ENCODE measurements around the gene SNX18. TPM values are rescaled to one million over a fixed set of nuclear protein-coding genes. Genes with fewer than 3 reads are reported as not detected.

Gene SNX18
- total and polyA plus RNA-seq, 4 donors: 5.5 to 43.4 (median 35.0) TPM

DNA sequence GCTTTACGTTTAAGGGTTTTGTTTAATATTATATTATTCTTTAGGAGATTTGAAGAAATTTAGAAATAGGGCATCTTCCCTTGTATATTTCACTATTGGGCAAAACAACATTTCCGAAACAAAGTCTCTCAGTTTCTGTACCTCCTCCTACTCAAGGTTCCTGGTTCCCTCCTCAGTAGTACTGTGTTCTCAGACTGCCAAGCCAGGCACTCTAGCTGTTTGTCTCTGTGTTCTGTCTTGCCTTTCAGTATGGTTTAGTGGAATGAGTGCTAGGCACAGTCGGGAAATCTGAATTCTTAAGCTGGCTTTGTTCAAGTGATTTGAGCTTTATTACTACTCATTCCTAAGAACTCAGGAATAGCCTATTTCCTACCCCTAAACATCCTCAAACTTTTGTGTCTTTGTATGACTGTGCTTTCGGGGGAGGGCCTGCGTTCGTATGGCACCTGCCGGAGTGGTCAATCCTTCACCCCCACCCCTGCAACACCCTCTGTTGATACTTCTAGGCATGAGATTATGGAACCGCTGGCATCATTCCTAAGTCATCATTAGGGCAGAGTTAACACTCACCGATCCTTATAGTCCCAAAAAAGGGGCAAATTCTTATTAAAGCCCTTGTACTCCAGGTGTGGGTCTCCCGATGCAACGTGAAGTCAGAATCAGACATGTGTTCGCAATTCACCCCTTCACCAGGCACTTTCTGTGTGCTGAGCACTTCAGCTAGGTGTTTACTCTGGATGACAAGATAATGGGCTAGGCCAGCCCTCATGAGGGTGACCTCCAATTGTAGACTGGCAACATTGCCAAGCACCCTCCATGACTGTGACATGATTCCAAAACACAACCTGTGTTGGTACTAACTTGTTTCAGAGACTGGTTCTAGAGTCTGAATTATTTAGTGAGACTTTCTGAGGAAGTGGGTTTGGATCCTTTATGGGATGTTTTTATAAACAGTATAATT is 24.5 kb downstream of the SNX18 start:
- no peak overlapping the region for H3K4me3 ChIP-seq
- DNase-seq (no peak), ATAC-seq (ENCODE audit: insufficient read depth, low FRiP score) (no peak)
- H3K4me1 ChIP-seq (ENCODE audit: control insufficient read depth in 5 of 5, insufficient read depth in 5 of 5, low read length in 5 of 5): peaks cover 0 to 15% (median 4%) of the 10 kb centered on the region in 5 donors
- H3K27ac ChIP-seq (ENCODE audit: low read depth in 1 of 2, low read length in 1 of 2): no peak overlapping the region
- H3K9ac ChIP-seq (ENCODE audit: insufficient read depth in 1 of 2, low read length in 2 of 2): no peak overlapping the region
- H3K27me3 ChIP-seq (ENCODE audit: control insufficient read depth in 3 of 3, insufficient read depth in 3 of 3, low read length in 2 of 3): no peaks in the 10 kb centered on the region
- WGBS, 2 donors: 78 to 85% methylated on average over 12 of the region's 12 CpGs
- H3K9me3 ChIP-seq (ENCODE audit: control insufficient read depth in 4 of 4, insufficient read depth in 3 of 4, low read length in 3 of 4): no peaks in the 10 kb centered on the region
- H3K36me3 ChIP-seq (ENCODE audit: control insufficient read depth in 4 of 4, insufficient read depth in 4 of 4, low read length in 4 of 4): peaks cover 0 to 6% (median 3%) of the 10 kb centered on the region in 4 donors
- TF ChIP-seq, protein P1, sequence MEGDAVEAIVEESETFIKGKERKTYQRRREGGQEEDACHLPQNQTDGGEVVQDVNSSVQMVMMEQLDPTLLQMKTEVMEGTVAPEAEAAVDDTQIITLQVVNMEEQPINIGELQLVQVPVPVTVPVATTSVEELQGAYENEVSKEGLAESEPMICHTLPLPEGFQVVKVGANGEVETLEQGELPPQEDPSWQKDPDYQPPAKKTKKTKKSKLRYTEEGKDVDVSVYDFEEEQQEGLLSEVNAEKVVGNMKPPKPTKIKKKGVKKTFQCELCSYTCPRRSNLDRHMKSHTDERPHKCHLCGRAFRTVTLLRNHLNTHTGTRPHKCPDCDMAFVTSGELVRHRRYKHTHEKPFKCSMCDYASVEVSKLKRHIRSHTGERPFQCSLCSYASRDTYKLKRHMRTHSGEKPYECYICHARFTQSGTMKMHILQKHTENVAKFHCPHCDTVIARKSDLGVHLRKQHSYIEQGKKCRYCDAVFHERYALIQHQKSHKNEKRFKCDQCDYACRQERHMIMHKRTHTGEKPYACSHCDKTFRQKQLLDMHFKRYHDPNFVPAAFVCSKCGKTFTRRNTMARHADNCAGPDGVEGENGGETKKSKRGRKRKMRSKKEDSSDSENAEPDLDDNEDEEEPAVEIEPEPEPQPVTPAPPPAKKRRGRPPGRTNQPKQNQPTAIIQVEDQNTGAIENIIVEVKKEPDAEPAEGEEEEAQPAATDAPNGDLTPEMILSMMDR (IDR thresholded peaks at IDR 0.05; ENCODE audit: control extremely low read depth, extremely low read depth): no peak

DNA sequence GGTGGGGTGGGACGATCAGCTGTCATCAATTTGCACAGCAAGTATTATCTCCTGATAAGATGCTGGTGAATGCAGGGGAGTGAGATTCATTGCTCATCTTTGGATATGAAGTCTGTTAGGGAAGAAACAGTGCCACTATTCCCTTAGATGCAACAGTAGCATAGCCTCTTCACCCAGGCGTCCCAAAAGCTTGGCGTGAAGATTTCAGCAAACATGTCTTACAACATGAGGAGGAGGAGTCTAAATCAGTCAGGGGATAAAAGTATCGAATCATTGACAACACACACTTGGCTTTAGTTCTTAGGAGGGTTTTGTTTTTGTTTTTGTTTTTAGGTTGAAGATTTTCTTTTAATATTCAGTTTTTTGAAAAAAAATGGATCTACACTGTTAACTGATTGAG is 26.5 kb downstream of the SNX18 start:
- Histone ChIP-seq H3K27ac (ENCODE audit: low read depth in 1 of 2, low read length in 1 of 2) (no peak overlapping the region), H3K27me3 (ENCODE audit: control insufficient read depth in 3 of 3, insufficient read depth in 3 of 3, low read length in 2 of 3) (no peaks in the 10 kb centered on the region), H3K36me3 (ENCODE audit: control insufficient read depth in 4 of 4, insufficient read depth in 4 of 4, low read length in 4 of 4) (peaks cover 0 to 5% (median 3%) of the 10 kb centered on the region in 4 donors), H3K4me3 (no peak overlapping the region), H3K4me1 (ENCODE audit: control insufficient read depth in 5 of 5, insufficient read depth in 5 of 5, low read length in 5 of 5) (peaks cover 0 to 24% (median 9%) of the 10 kb centered on the region in 5 donors), H3K9ac (ENCODE audit: insufficient read depth in 1 of 2, low read length in 2 of 2) (no peak overlapping the region), H3K9me3 (ENCODE audit: control insufficient read depth in 4 of 4, insufficient read depth in 3 of 4, low read length in 3 of 4) (no peaks in the 10 kb centered on the region)
- WGBS, 2 donors: 62 to 81% methylated on average over 4 of the region's 4 CpGs
- DNase-seq: no peak
- TF ChIP-seq, protein P1 (IDR thresholded peaks at IDR 0.05; ENCODE audit: control extremely low read depth, extremely low read depth): no peak
- ATAC-seq (ENCODE audit: insufficient read depth, low FRiP score): no peak

DNA sequence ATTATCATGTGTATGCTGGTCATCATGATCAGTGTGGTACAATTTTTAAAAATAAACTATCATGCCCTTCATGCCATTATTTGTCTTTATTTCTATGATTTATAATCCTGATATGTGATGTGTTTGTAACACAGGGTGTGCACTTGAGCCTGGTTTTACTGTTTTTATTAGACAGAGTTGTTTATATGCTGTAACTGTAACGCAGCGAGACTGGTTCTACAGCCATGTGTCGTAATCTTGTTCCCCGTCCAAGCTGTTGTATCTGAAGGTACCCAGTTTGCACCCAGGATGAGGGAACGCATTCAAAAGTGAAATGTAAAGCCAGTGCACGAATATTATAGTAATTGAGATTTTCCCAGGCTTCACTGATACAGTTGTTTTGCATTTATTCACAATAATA is 28.2 kb downstream of the SNX18 start:
- ATAC-seq (ENCODE audit: insufficient read depth, low FRiP score) (no peak), DNase-seq (peak in 2 of 3 donors; percentile 29 to 42)
- Histone ChIP-seq H3K4me1 (ENCODE audit: control insufficient read depth in 5 of 5, insufficient read depth in 5 of 5, low read length in 5 of 5) (peaks cover 0 to 24% (median 9%) of the 10 kb centered on the region in 5 donors), H3K36me3 (ENCODE audit: control insufficient read depth in 4 of 4, insufficient read depth in 4 of 4, low read length in 4 of 4) (peaks cover 0 to 4% (median 2%) of the 10 kb centered on the region in 4 donors), H3K9me3 (ENCODE audit: control insufficient read depth in 4 of 4, insufficient read depth in 3 of 4, low read length in 3 of 4) (no peaks in the 10 kb centered on the region), H3K27ac (ENCODE audit: low read depth in 1 of 2, low read length in 1 of 2) (no peak overlapping the region), H3K27me3 (ENCODE audit: control insufficient read depth in 3 of 3, insufficient read depth in 3 of 3, low read length in 2 of 3) (no peaks in the 10 kb centered on the region), H3K4me3 (no peak overlapping the region), H3K9ac (ENCODE audit: insufficient read depth in 1 of 2, low read length in 2 of 2) (no peak overlapping the region)
- TF ChIP-seq, protein P1 (IDR thresholded peaks at IDR 0.05; ENCODE audit: control extremely low read depth, extremely low read depth): no peak
- 66 to 79% methylated on average over 6 of the region's 6 CpGs for WGBS, 2 donors
